ENCODE measurements around the gene ATOH8. TPM values are rescaled to one million over a fixed set of nuclear protein-coding genes. Genes with fewer than 3 reads are reported as not detected.

Gene ATOH8
- polyA plus RNA-seq, 1 of the 3 experiments (the other 2 are of a cell fraction) = 5.6 TPM

- no peak for TF ChIP-seq CTCF (IDR thresholded peaks at IDR 0.05)
Measured at GRCh38 chr2:85791704-85792565, 38.1 kb downstream of the ATOH8 start (continued).

GRCh38 chr2:85792783-85793441 is 39.1 kb downstream of the ATOH8 start:
- Histone ChIP-seq H3K4me2 (peak overlapping the region; percentile 51; the same call in 1 of the 2 replicates), H2AFZ (ENCODE audit: low read depth) (no peak overlapping the region), H3K27me3 (ENCODE audit: insufficient read depth) (no peaks in the 10 kb centered on the region), H3K9me2 (no peaks in the 10 kb centered on the region), H4K20me1 (ENCODE audit: insufficient read depth) (no peaks in the 10 kb centered on the region), H3K79me2 (ENCODE audit: insufficient read depth) (no peaks in the 10 kb centered on the region), H3K36me3 (replicated peaks in 1 of 2; ENCODE audit: control insufficient read depth in 1 of 2, insufficient read depth in 2 of 2, low read length in 1 of 2) (no peaks in the 10 kb centered on the region), H3K4me3 (ENCODE audit: low read depth in 2 of 2, low read length in 1 of 2) (no peak overlapping the region), H3K4me1 (ENCODE audit: control insufficient read depth in 1 of 2, insufficient read depth in 2 of 2, low read depth in 1 of 2, low read length in 1 of 2) (peaks cover 26 to 41% of the 10 kb centered on the region in 2 experiments; a peak in 3 of 4 replicates), H3F3A (replicated peaks; ENCODE audit: insufficient read depth) (peaks cover 30% of the 10 kb centered on the region), H3K27ac (ENCODE audit: low read depth in 2 of 2, low read length in 1 of 2) (peak overlapping the region; percentile 0 to 46; a peak in 2 of 4 replicates), H3K9ac (no peak overlapping the region), H3K9me3 (no peaks in the 10 kb centered on the region)
- WGBS (ENCODE audit: low lambda C conversion rate) = 48% methylated on average over 3 of the region's 8 CpGs
- ChIA-PET POLR2A (no interaction called here), CTCF (interaction anchor here (1.2 kb wide), 2 partner anchors 21 to 64 kb away, joined by 4 to 5 read pairs; no protein-coding TSS in a partner anchor)
- DNase-seq = peak; percentile 17
- no peak for TF ChIP-seq MEF2A (IDR thresholded peaks at IDR 0.05; ENCODE audit: borderline replicate concordance, low read depth)
- TF ChIP-seq EZH2phosphoT487 (IDR thresholded peaks at IDR 0.05; ENCODE audit: borderline replicate concordance, low read depth) = no peak
- peak; percentile 91 for TF ChIP-seq PBX3 (IDR thresholded peaks at IDR 0.05)
- TF ChIP-seq IRF3 (IDR thresholded peaks at IDR 0.05; ENCODE audit: low read depth, low read length) = no peak
- no peak for TF ChIP-seq NRF1 (IDR thresholded peaks at IDR 0.05; ENCODE audit: low read depth, low read length)
- no peak for TF ChIP-seq SMC3 (IDR thresholded peaks at IDR 0.05; ENCODE audit: low read depth, low read length)
- TF ChIP-seq RCOR1 (IDR thresholded peaks at IDR 0.05; ENCODE audit: low read length) = no peak
- TF ChIP-seq JUND (IDR thresholded peaks at IDR 0.05) = peak; percentile 85
- no peak for TF ChIP-seq RAD21 (IDR thresholded peaks at IDR 0.05; ENCODE audit: low read length)
- TF ChIP-seq ZBTB33 (IDR thresholded peaks at IDR 0.05; ENCODE audit: borderline replicate concordance, low read depth) = no peak
- TF ChIP-seq TAF1 (IDR thresholded peaks at IDR 0.05; ENCODE audit: borderline replicate concordance, low read depth, low read length) = no peak
- no peak for TF ChIP-seq RFX5 (IDR thresholded peaks at IDR 0.05; ENCODE audit: low read length)
- peak; percentile 96 for TF ChIP-seq TCF12 (IDR thresholded peaks at IDR 0.05)
- TF ChIP-seq POLR2AphosphoS5 (IDR thresholded peaks at IDR 0.05; ENCODE audit: low read depth, low read length) = peak; percentile 41; the same call in 1 of the 2 replicates
- TF ChIP-seq GATA2 (CRISPR knock-in tag; IDR thresholded peaks at IDR 0.05) = no peak
- no peak; the same call in 1 of the 2 replicates for TF ChIP-seq MAX (IDR thresholded peaks at IDR 0.05; ENCODE audit: low read depth)
- peak; percentile 67; the same call in 1 of the 2 replicates for TF ChIP-seq YY1 (IDR thresholded peaks at IDR 0.05; ENCODE audit: low read depth)
- no peak for TF ChIP-seq RXRA (IDR thresholded peaks at IDR 0.05; ENCODE audit: borderline replicate concordance, low read depth)
- TF ChIP-seq EP300 (IDR thresholded peaks at IDR 0.05; ENCODE audit: borderline replicate concordance in 1 of 2, low read depth in 1 of 2, low read length in 1 of 2) = peak in 1 of 2 experiments; percentile 89; a peak in 2 of 4 replicates
- peak; percentile 79; the same call in 1 of the 2 replicates for TF ChIP-seq SIN3A (IDR thresholded peaks at IDR 0.05; ENCODE audit: borderline replicate concordance, low read depth, low read length)
- no peak for TF ChIP-seq CHD2 (IDR thresholded peaks at IDR 0.05; ENCODE audit: low read length, partially characterized antibody)
- TF ChIP-seq NFIC (IDR thresholded peaks at IDR 0.05; ENCODE audit: borderline replicate concordance) = peak; percentile 93

All from SK-N-SH (cell line).